ENCODE data around the gene ENTPD5. TPM values are rescaled to one million over a fixed set of nuclear protein-coding genes. Genes with fewer than 3 reads are reported as not detected.

Gene ENTPD5
- total and polyA plus RNA-seq, 4 donors: 38.1 to 276 (median 76.5) TPM

DNA sequence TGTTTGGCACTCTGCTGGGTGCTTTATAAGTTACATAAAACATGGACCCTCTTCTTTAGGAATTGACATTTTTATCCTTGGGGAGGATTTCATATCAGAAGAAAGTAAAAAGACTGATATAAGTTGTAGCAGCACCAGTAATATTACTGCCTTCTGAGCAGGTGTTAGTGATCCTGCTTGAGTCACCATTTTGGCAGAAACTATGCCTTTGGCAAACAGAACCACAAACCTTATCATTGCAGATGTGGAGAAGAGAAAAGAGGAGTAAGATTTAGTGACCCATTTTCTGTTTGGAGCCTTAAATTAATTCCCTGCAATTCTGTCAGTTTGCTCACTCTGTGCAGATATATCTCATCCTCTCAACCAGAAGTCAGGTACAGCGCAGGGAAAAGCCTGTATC lies 109.4 kb downstream of the ENTPD5 start:
- TF ChIP-seq, protein P1, sequence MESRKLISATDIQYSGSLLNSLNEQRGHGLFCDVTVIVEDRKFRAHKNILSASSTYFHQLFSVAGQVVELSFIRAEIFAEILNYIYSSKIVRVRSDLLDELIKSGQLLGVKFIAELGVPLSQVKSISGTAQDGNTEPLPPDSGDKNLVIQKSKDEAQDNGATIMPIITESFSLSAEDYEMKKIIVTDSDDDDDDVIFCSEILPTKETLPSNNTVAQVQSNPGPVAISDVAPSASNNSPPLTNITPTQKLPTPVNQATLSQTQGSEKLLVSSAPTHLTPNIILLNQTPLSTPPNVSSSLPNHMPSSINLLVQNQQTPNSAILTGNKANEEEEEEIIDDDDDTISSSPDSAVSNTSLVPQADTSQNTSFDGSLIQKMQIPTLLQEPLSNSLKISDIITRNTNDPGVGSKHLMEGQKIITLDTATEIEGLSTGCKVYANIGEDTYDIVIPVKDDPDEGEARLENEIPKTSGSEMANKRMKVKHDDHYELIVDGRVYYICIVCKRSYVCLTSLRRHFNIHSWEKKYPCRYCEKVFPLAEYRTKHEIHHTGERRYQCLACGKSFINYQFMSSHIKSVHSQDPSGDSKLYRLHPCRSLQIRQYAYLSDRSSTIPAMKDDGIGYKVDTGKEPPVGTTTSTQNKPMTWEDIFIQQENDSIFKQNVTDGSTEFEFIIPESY (IDR thresholded peaks at IDR 0.05): no peak
- TF ChIP-seq, protein P2, sequence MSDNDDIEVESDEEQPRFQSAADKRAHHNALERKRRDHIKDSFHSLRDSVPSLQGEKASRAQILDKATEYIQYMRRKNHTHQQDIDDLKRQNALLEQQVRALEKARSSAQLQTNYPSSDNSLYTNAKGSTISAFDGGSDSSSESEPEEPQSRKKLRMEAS (IDR thresholded peaks at IDR 0.05): no peak
- H3K4me1 ChIP-seq (ENCODE audit: control insufficient read depth in 4 of 4, insufficient read depth in 4 of 4, low read length in 3 of 4): no peaks in the 10 kb centered on the region
- H3K4me3 ChIP-seq (ENCODE audit: low read depth in 1 of 3, low read length in 3 of 3): no peak overlapping the region
- WGBS: 99% methylated on average over 1 of the region's 1 CpG
- peaks cover 5 to 67% (median 53%) of the 10 kb centered on the region in 4 donors for H3K36me3 ChIP-seq (ENCODE audit: control insufficient read depth in 4 of 4, insufficient read depth in 3 of 4, low read depth in 1 of 4, low read length in 3 of 4)
- no peaks in the 10 kb centered on the region for H3K9me3 ChIP-seq (ENCODE audit: control insufficient read depth in 4 of 4, low read length in 3 of 4)
- no peak for DNase-seq (ENCODE audit: low spot score)
- no peak overlapping the region for H3K27ac ChIP-seq (ENCODE audit: low read depth in 1 of 2, low read length in 2 of 2)
- H3K27me3 ChIP-seq (ENCODE audit: control insufficient read depth in 4 of 4, insufficient read depth in 4 of 4, low read length in 3 of 4): no peaks in the 10 kb centered on the region
- no peak overlapping the region for H3K9ac ChIP-seq (ENCODE audit: low read depth in 1 of 2, low read length in 2 of 2)

Small RNA genes within 50 kb of the gene (small RNA-seq; reads per million reads assigned to genes)
- not detected for gene AC005480.2

Other genes starting within 250 kb of the ENTPD5 start
- gene PTGR2, start 167.5 kb downstream of the ENTPD5 start, total RNA-seq: 1 to 10 TPM; 4.2 to 9.5 TPM
- 1 to 10 TPM; 6.4 to 9.4 TPM for gene PTGR2, start 167.5 kb downstream of the ENTPD5 start, polyA plus RNA-seq
- gene ZNF410, start 132.4 kb downstream of the ENTPD5 start, total RNA-seq: 10 to 100 TPM; 29.5 to 33.0 TPM
- gene ZNF410, start 132.4 kb downstream of the ENTPD5 start, polyA plus RNA-seq: 10 to 100 TPM; 11.2 to 13.7 TPM
- gene FAM161B, start 69.2 kb downstream of the ENTPD5 start, total RNA-seq: 1 to 10 TPM; 1.4 to 1.5 TPM
- gene FAM161B, start 69.2 kb downstream of the ENTPD5 start, polyA plus RNA-seq: under 1 TPM; 0.79 to 0.96 TPM
- gene COQ6, start 69.0 kb downstream of the ENTPD5 start, total RNA-seq: 10 to 100 TPM; 12.6 to 17.1 TPM
- 10 to 100 TPM; 19.9 to 33.7 TPM for gene COQ6, start 69.0 kb downstream of the ENTPD5 start, polyA plus RNA-seq
- gene BBOF1, start 61 bp upstream of the ENTPD5 start, total RNA-seq: 1 to 10 TPM; 2.4 to 2.8 TPM
- gene BBOF1, start 61 bp upstream of the ENTPD5 start, polyA plus RNA-seq: 1 to 10 TPM; 1.0 to 1.8 TPM
- 100 to 1,000 TPM; 157 to 183 TPM for gene ALDH6A1, start 65.2 kb upstream of the ENTPD5 start, total RNA-seq
- gene ALDH6A1, start 65.2 kb upstream of the ENTPD5 start, polyA plus RNA-seq: 100 to 1,000 TPM; 114 to 153 TPM
- gene LIN52, start 65.7 kb upstream of the ENTPD5 start, total RNA-seq: 1 to 10 TPM; 6.8 to 9.9 TPM
- 1 to 10 TPM; 3.8 TPM for gene LIN52, start 65.7 kb upstream of the ENTPD5 start, polyA plus RNA-seq
- not detected for gene VSX2, start 220.2 kb upstream of the ENTPD5 start, total RNA-seq
- not detected for gene VSX2, start 220.2 kb upstream of the ENTPD5 start, polyA plus RNA-seq

Measured in liver (tissue), 10 donors.